Neural crest cell (in vitro differentiated cells): ENCODE measurements around the gene PPL. TPM values are rescaled to one million over a fixed set of nuclear protein-coding genes. Genes with fewer than 3 reads are reported as not detected.
A peak's percentile ranks its signal among the peaks of the same experiment; 100 is the strongest.

ENCODE experiments used
- DNase-seq: peaks from one replicate; pipeline ENCODE4 v3.0.0; 2021; ENCODE audit warnings: low read depth, mixed read lengths, low spot score
- H3K27ac Mint-ChIP-seq: one replicate; pipeline ENCODE4 v1.8.0; 2021; ENCODE audit warnings: mild to moderate bottlenecking, mixed read lengths; ENCODE audit not compliant: unreplicated experiment
- H3K27me3 Mint-ChIP-seq: 2 replicates; pipeline ENCODE4 v1.8.0; 2021; ENCODE audit warnings: low read depth, mild to moderate bottlenecking, mixed read lengths
- H3K36me3 Mint-ChIP-seq: 2 replicates; pipeline ENCODE4 v1.8.0; 2021; ENCODE audit warnings: low read depth, mild to moderate bottlenecking, mixed read lengths
- H3K4me1 Mint-ChIP-seq: 2 replicates; pipeline ENCODE4 v1.8.0; 2021; ENCODE audit warnings: mixed read lengths
- H3K4me3 Mint-ChIP-seq: one replicate; pipeline ENCODE4 v1.8.0; 2021; ENCODE audit warnings: mild to moderate bottlenecking, mixed read lengths
- H3K9me3 Mint-ChIP-seq: 2 replicates; pipeline ENCODE4 v1.8.0; 2021; ENCODE audit warnings: mixed read lengths
- CTCF ChIP-seq: fragments of 200-600 bp; sonication (generic); conservative IDR thresholded peaks from 2 replicates; pipeline ENCODE4 v1.5.0; 2021; ENCODE audit warnings: antibody characterized with exemption, mild to moderate bottlenecking
- long read RNA-seq: library from polyadenylated mRNA; unstranded; transcript quantifications from one replicate; pipeline ENCODE4 v2.0.0, GENCODE V29; 2020
- total RNA-seq: library from RNA; stranded (reverse); gene quantifications from 2 replicates; pipeline ENCODE4 v1.2.1, GENCODE V29; 2021

PPL gene
- total RNA-seq = 0.16 and 0.26 TPM in 2 replicates
- long read RNA-seq, partial matches to known transcripts = 1 of 1 reads
- long read RNA-seq, other reads (novel, unspliced or antisense) = 0 of 1 reads

GRCh38 chr16:4936991-4937781 lies at the start of gene PPL:
PPL (minus strand) TSS chr16:4937148; CDS start chr16:4937045, 103 bp downstream.
- Mint-ChIP-seq H3K9me3 (no peaks in the 10 kb centered on the region), H3K4me3 (peak within 1 kb of the TSS; percentile 73), H3K27ac (no peak within 1 kb of the TSS), H3K4me1 (peaks cover 4% of the 10 kb centered on the region), H3K27me3 (peaks cover 65% of the 10 kb centered on the region), H3K36me3 (no peaks in the 10 kb centered on the region)
- no peak for TF ChIP-seq CTCF
- no peak for DNase-seq

- H3K4me3 Mint-ChIP-seq = no peak overlapping the region
- H3K4me1 Mint-ChIP-seq = no peaks in the 10 kb centered on the region
- H3K36me3 Mint-ChIP-seq = no peaks in the 10 kb centered on the region
- DNase-seq = no peak
- TF ChIP-seq CTCF = peak; percentile 17
- H3K27ac Mint-ChIP-seq = no peak overlapping the region
- H3K9me3 Mint-ChIP-seq = peaks cover 8% of the 10 kb centered on the region
- H3K27me3 Mint-ChIP-seq = peaks cover 52% of the 10 kb centered on the region
Measured at GRCh38 chr16:4984174-4984990, 47.4 kb upstream of the PPL start.

GRCh38 chr16:4982056-4982867 lies 45.3 kb upstream of the PPL start:
- Mint-ChIP-seq H3K36me3 (no peaks in the 10 kb centered on the region), H3K4me1 (no peaks in the 10 kb centered on the region), H3K27me3 (peaks cover 32% of the 10 kb centered on the region), H3K27ac (peak overlapping the region; percentile 84), H3K9me3 (peaks cover 8% of the 10 kb centered on the region), H3K4me3 (no peak overlapping the region)
- TF ChIP-seq CTCF = no peak
- DNase-seq = no peak

GRCh38 chr16:4981473-4981872 lies 44.5 kb upstream of the PPL start:
- H3K27me3 Mint-ChIP-seq = peaks cover 24% of the 10 kb centered on the region
- no peak overlapping the region for H3K27ac Mint-ChIP-seq

More at GRCh38 chr16:4981473-4981872, 44.5 kb upstream of the PPL start:
- no peak for TF ChIP-seq CTCF
- DNase-seq = no peak
- H3K9me3 Mint-ChIP-seq = peaks cover 8% of the 10 kb centered on the region
- H3K4me1 Mint-ChIP-seq = no peaks in the 10 kb centered on the region
- no peak overlapping the region for H3K4me3 Mint-ChIP-seq
- H3K36me3 Mint-ChIP-seq = no peaks in the 10 kb centered on the region
